ENCODE data around the gene FAM227A.
"Not testable (repeated sequence)": the region's sequence is repeated elsewhere in the genome, so short reads cannot be mapped to it uniquely, and the experiment has no call there.

The FAM227A gene

GRCh38 chr22:38611559-38611958 lies 44.6 kb downstream of the FAM227A start:
- no peak for DNase-seq (ENCODE audit: low read depth)
- TF ChIP-seq CTCF (conservative IDR thresholded peaks at IDR 0.05; ENCODE audit: low read length): no peak
- H3K4me3 ChIP-seq (ENCODE audit: low read length): no peak overlapping the region

GRCh38 chr22:38610234-38610633 lies 46.0 kb downstream of the FAM227A start:
- no peak for TF ChIP-seq CTCF (conservative IDR thresholded peaks at IDR 0.05; ENCODE audit: low read length)
- DNase-seq (ENCODE audit: low read depth): no peak
- H3K4me3 ChIP-seq (ENCODE audit: low read length): no peak overlapping the region

- H3K4me3 ChIP-seq (ENCODE audit: low read length): no peak overlapping the region
- no peak for DNase-seq (ENCODE audit: low read depth)
- no peak for TF ChIP-seq CTCF (conservative IDR thresholded peaks at IDR 0.05; ENCODE audit: low read length)
These were observed 47.0 kb downstream of the FAM227A start for GRCh38 chr22:38608992-38609750.

- no peak overlapping the region for H3K4me3 ChIP-seq (ENCODE audit: low read length)
- TF ChIP-seq CTCF (conservative IDR thresholded peaks at IDR 0.05; ENCODE audit: low read length): no peak
- no peak for DNase-seq (ENCODE audit: low read depth)
These were observed 48.5 kb downstream of the FAM227A start for GRCh38 chr22:38607680-38608079.

GRCh38 chr22:38602166-38602565 lies 54.0 kb downstream of the FAM227A start:
- no peak for DNase-seq (ENCODE audit: low read depth)
- no peak overlapping the region for H3K4me3 ChIP-seq (ENCODE audit: low read length)
- no peak for TF ChIP-seq CTCF (conservative IDR thresholded peaks at IDR 0.05; ENCODE audit: low read length)

GRCh38 chr22:38601221-38601764 lies 54.9 kb downstream of the FAM227A start:
- no peak for DNase-seq (ENCODE audit: low read depth)
- no peak for TF ChIP-seq CTCF (conservative IDR thresholded peaks at IDR 0.05; ENCODE audit: low read length)
- H3K4me3 ChIP-seq (ENCODE audit: low read length): no peak overlapping the region

- no peak overlapping the region for H3K4me3 ChIP-seq (ENCODE audit: low read length)
- no peak for TF ChIP-seq CTCF (conservative IDR thresholded peaks at IDR 0.05; ENCODE audit: low read length)
These were observed 56.7 kb downstream of the FAM227A start for GRCh38 chr22:38599466-38599865.

GRCh38 chr22:38582923-38583322 lies 73.3 kb downstream of the FAM227A start:
- not testable (repeated sequence) for H3K4me3 ChIP-seq (ENCODE audit: low read length); DNase-seq (ENCODE audit: low read depth)

More at GRCh38 chr22:38599466-38599865, 56.7 kb downstream of the FAM227A start:
- no peak for DNase-seq (ENCODE audit: low read depth)

All from AG10803 (cell line).